ENCODE measurements around the gene ADAD2. TPM values are rescaled to one million over a fixed set of nuclear protein-coding genes. Genes with fewer than 3 reads are reported as not detected.
"Not testable (repeated sequence)": the region's sequence is repeated elsewhere in the genome, so short reads cannot be mapped to it uniquely, and the experiment has no call there.

ADAD2 gene
- polyA plus RNA-seq, 6 donors from 2014 or later, result 0.17 TPM; not detected in 5

DNA sequence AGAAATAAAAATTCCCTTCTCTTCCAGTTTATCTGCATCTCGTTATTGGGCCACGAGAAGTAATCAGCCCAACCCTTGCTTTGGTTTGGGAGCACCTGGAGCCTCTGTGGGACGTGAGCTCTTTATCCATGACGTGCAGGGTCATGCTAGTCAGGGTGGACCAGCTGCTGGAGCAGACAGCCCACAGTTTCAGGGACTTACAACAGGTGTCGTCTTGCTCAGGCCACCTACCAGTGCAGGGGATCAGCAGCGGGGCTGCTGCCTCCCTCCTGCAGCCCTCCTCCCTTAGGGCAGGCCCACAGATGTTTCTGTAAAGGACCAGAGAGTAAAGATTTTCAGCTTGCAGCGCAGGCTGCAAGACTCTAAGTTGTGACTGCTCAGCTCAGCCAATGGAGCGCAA, 16.9 kb downstream of the ADAD2 start:
- DNase-seq, result no peak
- Mint-ChIP-seq H3K27me3 (peaks cover 0 to 7% (median 6%) of the 10 kb centered on the region in 3 donors), H3K4me3 (no peak overlapping the region), H3K9me3 (peaks cover 0 to 9% (median 0%) of the 10 kb centered on the region in 7 donors), H3K4me1 (no peaks in the 10 kb centered on the region), H3K36me3 (no peaks in the 10 kb centered on the region), H3K27ac (no peak overlapping the region)
- ATAC-seq (ENCODE audit: low read depth in 2 of 2), result no peak

- ATAC-seq (ENCODE audit: low read depth in 2 of 2) (no peak), DNase-seq (no peak)
- H3K4me1 Mint-ChIP-seq, result no peaks in the 10 kb centered on the region
- no peak overlapping the region for H3K4me3 Mint-ChIP-seq
- no peaks in the 10 kb centered on the region for H3K36me3 Mint-ChIP-seq
- H3K9me3 Mint-ChIP-seq, result peaks cover 0 to 9% (median 0%) of the 10 kb centered on the region in 7 donors
- peaks cover 0 to 7% (median 7%) of the 10 kb centered on the region in 3 donors for H3K27me3 Mint-ChIP-seq
- H3K27ac Mint-ChIP-seq, result no peak overlapping the region
These were observed 19.0 kb downstream of the ADAD2 start for GRCh38 chr16:84209989-84210388.

DNA sequence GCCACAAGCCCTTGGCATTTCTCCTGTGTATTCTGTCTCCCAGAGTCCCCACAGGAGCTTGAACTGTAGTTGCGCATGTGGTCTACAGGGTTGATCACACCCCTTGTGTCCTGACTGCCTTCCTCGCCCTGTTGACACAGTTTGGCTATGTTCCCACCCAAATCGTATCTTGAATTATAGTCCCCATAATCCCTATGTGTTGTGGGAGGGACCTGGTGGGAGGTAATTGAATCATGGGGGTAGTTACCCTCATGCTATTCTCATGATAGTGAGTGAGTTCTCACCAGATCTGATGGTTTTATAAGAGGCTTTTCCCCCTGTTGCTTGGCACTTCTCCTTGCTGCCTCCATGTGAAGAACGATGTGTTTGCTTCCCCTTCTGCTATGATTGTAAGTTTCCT, 21.2 kb downstream of the ADAD2 start:
- DNase-seq (no peak), ATAC-seq (ENCODE audit: low read depth in 2 of 2) (no peak)
- Mint-ChIP-seq H3K9me3 (peaks cover 0 to 9% (median 0%) of the 10 kb centered on the region in 7 donors), H3K4me3 (no peak overlapping the region), H3K4me1 (no peaks in the 10 kb centered on the region), H3K27me3 (peaks cover 2 to 11% (median 7%) of the 10 kb centered on the region in 3 donors), H3K27ac (no peak overlapping the region), H3K36me3 (no peaks in the 10 kb centered on the region)

- H3K9me3 Mint-ChIP-seq, result peaks cover 0 to 9% (median 0%) of the 10 kb centered on the region in 7 donors
- H3K36me3 Mint-ChIP-seq, result no peaks in the 10 kb centered on the region
- H3K4me3 Mint-ChIP-seq, result no peak overlapping the region
- no peaks in the 10 kb centered on the region for H3K4me1 Mint-ChIP-seq
- H3K27me3 Mint-ChIP-seq, result peaks cover 5 to 15% (median 11%) of the 10 kb centered on the region in 3 donors
- DNase-seq (no peak), ATAC-seq (ENCODE audit: low read depth in 2 of 2) (no peak)
- no peak overlapping the region for H3K27ac Mint-ChIP-seq
These were observed 21.7 kb downstream of the ADAD2 start for GRCh38 chr16:84212631-84213030.

DNA sequence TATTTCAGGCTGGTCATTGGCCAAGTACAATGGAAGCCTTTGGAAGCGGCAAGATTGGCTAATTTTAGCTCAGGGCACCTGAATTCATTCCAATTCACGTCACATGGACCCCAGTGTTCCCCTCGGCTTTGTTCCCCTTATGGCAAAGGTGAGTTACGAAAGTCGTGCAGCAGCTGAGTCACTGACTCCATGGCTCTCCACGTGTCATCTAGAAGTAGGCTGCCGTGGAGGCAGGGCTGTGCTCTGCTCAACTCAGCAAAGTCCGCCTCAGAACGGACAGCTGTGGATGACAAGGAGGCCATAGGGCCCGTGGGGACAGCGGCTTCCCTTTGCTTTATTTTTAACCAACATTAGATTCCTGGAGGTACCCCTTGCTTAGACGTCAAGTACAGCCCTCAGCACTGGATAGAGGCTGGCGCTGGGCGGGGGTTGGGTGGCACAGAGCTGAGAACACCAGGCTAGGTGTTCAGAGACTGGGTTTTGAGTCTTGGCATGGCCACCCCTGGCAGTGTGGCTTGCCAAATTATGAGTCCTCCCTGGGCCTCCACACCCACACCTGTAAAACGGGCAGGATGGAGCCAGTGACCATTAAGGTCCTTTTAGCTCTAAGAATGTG, 23.6 kb downstream of the ADAD2 start:
- DNase-seq, result no peak
- Mint-ChIP-seq H3K9me3 (peaks cover 0 to under 1% (median 0%) of the 10 kb centered on the region in 7 donors), H3K4me3 (no peak overlapping the region), H3K36me3 (no peaks in the 10 kb centered on the region), H3K4me1 (no peaks in the 10 kb centered on the region), H3K27ac (peak overlapping the region in 1 of 6 donors; percentile 29), H3K27me3 (peaks cover 5 to 24% (median 16%) of the 10 kb centered on the region in 3 donors)
- no peak for ATAC-seq (ENCODE audit: low read depth in 2 of 2)

DNA sequence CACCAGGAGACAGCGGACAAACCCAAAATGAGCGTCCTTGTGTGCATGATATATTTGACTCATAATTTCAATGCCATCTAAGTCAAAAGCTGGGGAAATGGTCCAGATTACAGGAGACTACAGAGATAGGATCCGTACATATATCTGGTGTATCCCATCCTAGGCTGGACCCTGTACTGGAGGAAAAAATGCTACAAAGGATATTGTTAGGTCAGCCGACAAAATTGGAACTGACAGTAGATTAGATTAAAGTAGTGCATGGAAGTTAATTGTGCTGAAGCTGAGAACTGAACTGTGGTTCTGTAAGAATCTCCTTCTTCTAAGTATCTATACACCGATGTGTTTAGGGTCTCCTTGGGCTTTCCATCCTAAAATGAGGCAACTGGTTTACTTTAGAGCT, 24.6 kb downstream of the ADAD2 start:
- Mint-ChIP-seq H3K4me3 (no peak overlapping the region), H3K4me1 (no peaks in the 10 kb centered on the region), H3K9me3 (no peaks in the 10 kb centered on the region), H3K27me3 (peaks cover 5 to 24% (median 16%) of the 10 kb centered on the region in 3 donors), H3K36me3 (no peaks in the 10 kb centered on the region), H3K27ac (no peak overlapping the region)
- DNase-seq (no peak), ATAC-seq (ENCODE audit: low read depth in 2 of 2) (no peak)

DNA sequence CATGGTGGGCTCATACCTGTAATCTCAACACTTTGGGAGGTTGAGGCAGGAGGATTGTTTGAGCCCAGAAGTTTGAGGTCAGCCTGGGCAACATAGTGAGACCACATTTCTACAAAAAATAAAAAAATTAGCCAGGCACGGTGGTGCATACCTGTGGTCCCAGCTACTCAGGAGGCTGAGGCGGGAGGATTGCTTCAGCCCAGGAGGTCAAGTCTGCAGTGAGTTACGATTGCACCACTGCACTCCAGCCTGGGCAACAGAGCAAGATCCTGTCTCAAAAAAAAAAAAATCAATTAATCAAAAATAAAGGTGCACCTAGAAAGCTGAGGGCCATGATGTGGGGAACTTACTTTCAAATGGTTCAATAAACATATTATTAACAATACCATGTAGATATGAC, 25.2 kb downstream of the ADAD2 start:
- Mint-ChIP-seq H3K27me3 (peaks cover 5 to 30% (median 16%) of the 10 kb centered on the region in 3 donors), H3K27ac (peak overlapping the region in 1 of 6 donors; percentile 38)
- DNase-seq; H3K4me1 Mint-ChIP-seq; ATAC-seq (ENCODE audit: low read depth in 2 of 2); H3K4me3 Mint-ChIP-seq; H3K9me3 Mint-ChIP-seq; H3K36me3 Mint-ChIP-seq: not testable (repeated sequence)

DNA sequence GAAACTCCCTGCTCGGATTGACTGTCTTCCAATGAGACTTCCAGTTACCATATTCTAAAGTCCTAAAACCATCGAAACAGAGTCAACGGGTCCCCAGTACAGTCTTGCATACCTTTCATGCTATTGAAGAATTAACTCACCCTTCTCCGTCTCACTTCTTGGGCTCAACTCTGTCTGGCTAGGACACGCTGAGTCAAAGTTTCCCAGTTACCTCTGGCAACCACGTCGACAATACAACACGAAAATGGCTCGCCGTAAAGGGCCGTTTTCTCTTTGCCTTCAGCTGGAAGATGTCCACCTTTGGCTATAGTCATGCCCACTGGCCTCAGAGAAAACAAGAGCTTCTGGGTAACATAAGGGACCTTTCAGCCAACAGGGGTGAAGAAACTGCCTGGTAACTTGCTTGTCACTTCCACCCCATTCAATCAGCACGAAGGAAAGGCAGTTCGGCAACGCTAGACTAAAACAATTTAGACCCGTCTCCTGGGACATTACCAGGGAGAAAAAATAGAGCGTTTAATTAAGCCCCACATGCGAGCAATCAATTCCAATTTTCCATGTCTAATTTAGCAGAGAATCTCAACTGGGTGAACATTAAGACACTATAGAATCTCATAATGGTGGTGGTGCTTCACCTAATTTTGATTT, 27.3 kb downstream of the ADAD2 start:
- no peak for DNase-seq
- H3K27me3 Mint-ChIP-seq, result peaks cover 10 to 41% (median 21%) of the 10 kb centered on the region in 3 donors
- H3K9me3 Mint-ChIP-seq, result no peaks in the 10 kb centered on the region
- no peaks in the 10 kb centered on the region for H3K4me1 Mint-ChIP-seq
- H3K4me3 Mint-ChIP-seq, result no peak overlapping the region
- peak overlapping the region in 1 of 6 donors; percentile 38 for H3K27ac Mint-ChIP-seq
- no peaks in the 10 kb centered on the region for H3K36me3 Mint-ChIP-seq
- no peak for ATAC-seq (ENCODE audit: low read depth in 2 of 2)

GRCh38 chr16:84218956-84219355, 28.0 kb downstream of the ADAD2 start:
- Mint-ChIP-seq H3K27ac (no peak overlapping the region), H3K9me3 (no peaks in the 10 kb centered on the region), H3K4me3 (no peak overlapping the region), H3K36me3 (no peaks in the 10 kb centered on the region), H3K27me3 (peaks cover 10 to 41% (median 21%) of the 10 kb centered on the region in 3 donors), H3K4me1 (no peaks in the 10 kb centered on the region)
- no peak for ATAC-seq (ENCODE audit: low read depth in 2 of 2)
- DNase-seq, result no peak

DNA sequence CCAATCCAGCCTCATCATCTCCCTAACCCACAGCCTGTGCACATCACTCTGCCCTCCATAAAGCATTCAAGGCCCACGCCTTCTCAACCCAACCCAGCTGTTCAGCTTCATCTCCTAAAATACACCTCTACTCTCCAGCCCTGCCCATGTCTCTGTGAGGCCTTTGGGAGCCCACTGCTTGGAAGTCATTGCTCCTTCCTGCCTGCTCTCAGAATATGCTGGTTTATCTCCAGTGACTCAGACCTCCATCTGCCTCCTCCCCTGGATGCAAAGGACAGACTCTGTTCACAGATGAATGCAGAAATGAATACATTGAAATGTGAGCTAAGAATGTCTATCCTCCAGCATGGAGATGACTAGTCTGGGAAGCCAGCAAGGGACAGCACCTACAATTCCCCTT, 29.9 kb downstream of the ADAD2 start:
- Mint-ChIP-seq H3K27ac (no peak overlapping the region), H3K27me3 (peaks cover 10 to 41% (median 26%) of the 10 kb centered on the region in 3 donors), H3K4me3 (no peak overlapping the region), H3K36me3 (no peaks in the 10 kb centered on the region), H3K9me3 (no peaks in the 10 kb centered on the region), H3K4me1 (no peaks in the 10 kb centered on the region)
- no peak for ATAC-seq (ENCODE audit: low read depth in 2 of 2)
- DNase-seq, result no peak

GRCh38 chr16:84223456-84223855, 32.5 kb downstream of the ADAD2 start:
- Mint-ChIP-seq H3K4me1 (no peaks in the 10 kb centered on the region), H3K27me3 (peaks cover 10 to 51% (median 41%) of the 10 kb centered on the region in 3 donors), H3K36me3 (no peaks in the 10 kb centered on the region), H3K9me3 (no peaks in the 10 kb centered on the region), H3K4me3 (no peak overlapping the region), H3K27ac (no peak overlapping the region)
- ATAC-seq (ENCODE audit: low read depth in 2 of 2), result no peak
- no peak for DNase-seq

DNA sequence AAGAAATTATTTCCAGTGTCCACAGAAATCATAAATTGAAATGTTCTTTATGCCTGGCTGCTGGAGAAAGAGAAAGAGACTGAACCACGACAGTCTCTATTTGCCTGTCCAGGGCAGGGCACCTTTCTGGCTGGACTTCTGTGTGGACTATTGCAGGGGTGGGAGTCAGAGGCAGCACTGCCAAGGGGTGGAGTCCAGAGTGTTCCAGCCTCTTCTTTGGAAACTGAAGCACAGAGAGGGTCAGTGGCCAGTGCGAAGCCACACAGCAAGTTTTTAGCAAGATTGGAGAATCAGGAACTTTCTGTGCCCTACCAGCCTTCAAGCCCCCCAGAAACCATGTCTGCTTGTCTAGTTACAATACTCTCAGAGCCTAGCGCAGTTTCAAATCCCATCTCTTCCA, 33.6 kb downstream of the ADAD2 start:
- ATAC-seq (ENCODE audit: low read depth in 2 of 2), result no peak
- Mint-ChIP-seq H3K27me3 (peaks cover 10 to 44% (median 42%) of the 10 kb centered on the region in 3 donors), H3K4me3 (no peak overlapping the region), H3K9me3 (no peaks in the 10 kb centered on the region), H3K36me3 (no peaks in the 10 kb centered on the region), H3K4me1 (no peaks in the 10 kb centered on the region), H3K27ac (peak overlapping the region in 1 of 6 donors; percentile 3)
- no peak for DNase-seq

DNA sequence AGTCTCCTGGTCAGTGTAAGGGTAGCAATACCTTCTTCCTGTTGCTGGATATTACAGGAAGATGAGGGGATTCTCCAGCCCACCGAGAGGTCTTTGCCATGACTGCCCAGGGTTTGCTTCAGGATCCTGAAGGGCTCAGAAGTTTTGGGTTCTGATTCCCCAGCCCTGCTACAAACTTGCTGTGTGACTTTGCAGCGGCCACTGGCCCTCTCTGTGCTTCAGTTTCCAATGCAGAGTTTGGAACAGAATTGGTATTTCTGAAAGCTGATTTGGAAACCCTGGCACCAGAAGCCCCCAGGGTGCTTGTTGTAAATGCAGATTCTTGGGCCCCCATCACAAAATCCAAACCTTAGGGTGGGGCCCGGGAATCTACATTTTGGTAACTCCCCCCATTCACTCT, 34.2 kb downstream of the ADAD2 start:
- Mint-ChIP-seq H3K9me3 (no peaks in the 10 kb centered on the region), H3K27ac (no peak overlapping the region), H3K4me1 (no peaks in the 10 kb centered on the region), H3K4me3 (no peak overlapping the region), H3K27me3 (peaks cover 10 to 44% (median 42%) of the 10 kb centered on the region in 3 donors), H3K36me3 (no peaks in the 10 kb centered on the region)
- ATAC-seq (ENCODE audit: low read depth in 2 of 2) (no peak), DNase-seq (no peak)

DNA sequence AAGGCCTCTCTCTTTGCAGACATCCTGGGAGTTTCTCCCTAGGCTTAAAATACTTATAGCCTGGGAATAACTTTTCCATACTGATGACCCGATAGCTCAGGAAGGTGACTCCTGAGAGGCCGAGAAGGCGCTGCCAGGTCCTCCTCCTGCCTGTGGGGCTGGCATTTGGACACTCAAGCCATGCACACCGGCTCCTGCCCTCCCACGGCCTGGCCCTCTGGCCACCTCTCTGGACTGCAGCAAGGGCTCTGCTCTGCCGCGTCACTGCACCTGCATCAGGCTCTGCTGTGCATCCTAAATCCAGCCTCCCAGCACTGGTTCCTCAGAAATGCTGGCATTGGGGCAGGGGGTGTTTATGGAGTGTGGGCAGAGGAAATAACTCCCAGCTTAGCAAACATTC, 34.6 kb downstream of the ADAD2 start:
- Mint-ChIP-seq H3K9me3 (no peaks in the 10 kb centered on the region), H3K4me1 (no peaks in the 10 kb centered on the region), H3K4me3 (no peak overlapping the region), H3K36me3 (no peaks in the 10 kb centered on the region), H3K27me3 (peaks cover 10 to 44% (median 43%) of the 10 kb centered on the region in 3 donors), H3K27ac (no peak overlapping the region)
- DNase-seq (no peak), ATAC-seq (ENCODE audit: low read depth in 2 of 2) (no peak)

Data from naive B cell (primary cell).